CD14-positive monocyte (primary cell): ENCODE data around the gene POU2F1. TPM values are rescaled to one million over a fixed set of nuclear protein-coding genes. Genes with fewer than 3 reads are reported as not detected.

Experiments used
- DNase-seq, 3 donors: peaks; one replicate each; pipeline ENCODE4 v3.0.0-alpha.2; 2011 to 2022
- H2AFZ ChIP-seq: 2 replicates; pipeline ENCODE4 v1.6.0; 2012; ENCODE audit warnings: mild to moderate bottlenecking, low read depth, low read length, inconsistent platforms; ENCODE audit not compliant: insufficient read depth, poor library complexity, severe bottlenecking
- H3K27ac ChIP-seq, 2 donors: 1 replicate in 1 of 2; 2 replicates in 1 of 2; pipeline ENCODE4 v1.5.1; 2012 to 2013; ENCODE audit warnings: low read length in 2 of 2, control low read depth in 1 of 2, inconsistent platforms in 1 of 2, low read depth in 1 of 2, mild to moderate bottlenecking in 1 of 2
- H3K27me3 ChIP-seq, 2 donors: one replicate each; pipeline versions ENCODE4 v1.6.0 to v1.6.1; 2011 to 2013; ENCODE audit warnings: low read length in 2 of 2; ENCODE audit not compliant: control insufficient read depth in 2 of 2, insufficient read depth in 2 of 2
- H3K36me3 ChIP-seq, 2 donors: replicated peaks in 1 of 2; 1 replicate in 1 of 2; 2 replicates in 1 of 2; pipeline versions ENCODE4 v1.5.1 to v1.6.1; 2012 to 2013; ENCODE audit warnings: low read length in 2 of 2, control low read depth in 1 of 2, inconsistent platforms in 1 of 2, mild to moderate bottlenecking in 1 of 2; ENCODE audit not compliant: insufficient read depth in 2 of 2, control insufficient read depth in 1 of 2
- H3K4me1 ChIP-seq, 2 donors: 1 replicate in 1 of 2; 2 replicates in 1 of 2; pipeline versions ENCODE4 v1.5.1 to v1.6.1; 2012 to 2013; ENCODE audit warnings: low read length in 2 of 2, control low read depth in 1 of 2, inconsistent platforms in 1 of 2, mild to moderate bottlenecking in 1 of 2, moderate library complexity in 1 of 2; ENCODE audit not compliant: insufficient read depth in 2 of 2, control insufficient read depth in 1 of 2
- H3K4me2 ChIP-seq: replicated peaks from 2 replicates; pipeline ENCODE3; 2012; ENCODE audit warnings: low read length, moderate library complexity, mild to moderate bottlenecking; ENCODE audit not compliant: poor library complexity, severe bottlenecking; ENCODE audit errors: extremely low read depth
- H3K4me3 ChIP-seq, 3 experiments: fragments of 200-600 bp in 1 of 3; sonication (generic) in 1 of 3; replicated peaks in 1 of 3; 1 replicate in 2 of 3; 2 replicates in 1 of 3; pipeline ENCODE4 v1.5.1; 2011 to 2013; ENCODE audit warnings: low read length in 3 of 3, mild to moderate bottlenecking in 3 of 3, control low read depth in 2 of 3, low read depth in 2 of 3, inconsistent platforms in 1 of 3, moderate library complexity in 1 of 3
- H3K79me2 ChIP-seq: 2 replicates; pipeline ENCODE4 v1.6.0; 2012; ENCODE audit warnings: mild to moderate bottlenecking, control low read depth, inconsistent platforms, low read length, moderate library complexity; ENCODE audit not compliant: insufficient read depth
- H3K9ac ChIP-seq: 2 replicates; pipeline ENCODE4 v1.6.0; 2017; ENCODE audit warnings: low read length, mild to moderate bottlenecking; ENCODE audit not compliant: insufficient read depth, poor library complexity, severe bottlenecking
- H3K9me3 ChIP-seq, 2 donors: replicated peaks in 1 of 2; 1 replicate in 1 of 2; 2 replicates in 1 of 2; pipeline versions ENCODE4 v1.5.1 to v1.6.1; 2012 to 2013; ENCODE audit warnings: low read length in 2 of 2, control low read depth in 1 of 2; ENCODE audit not compliant: control insufficient read depth in 1 of 2, insufficient read depth in 1 of 2
- H4K20me1 ChIP-seq: 2 replicates; pipeline ENCODE4 v1.6.0; 2012; ENCODE audit warnings: mild to moderate bottlenecking, low read length, control low read depth, moderate library complexity; ENCODE audit not compliant: insufficient read depth
- H3K27ac Mint-ChIP-seq, 7 donors: one replicate each; pipeline ENCODE4 v1.8.0; 2020; ENCODE audit warnings: mild to moderate bottlenecking in 7 of 7, mixed read lengths in 7 of 7, moderate library complexity in 6 of 7, inconsistent platforms in 2 of 7
- H3K27me3 Mint-ChIP-seq, 3 donors: one replicate each; pipeline ENCODE4 v1.8.0; 2021 to 2022; ENCODE audit warnings: low read depth in 3 of 3, mild to moderate bottlenecking in 3 of 3, mixed read lengths in 3 of 3, moderate library complexity in 3 of 3, inconsistent platforms in 1 of 3
- H3K36me3 Mint-ChIP-seq, 2 donors: one replicate each; pipeline ENCODE4 v1.8.0; 2020; ENCODE audit warnings: mixed read lengths in 2 of 2, inconsistent platforms in 1 of 2, mild to moderate bottlenecking in 1 of 2
- H3K4me1 Mint-ChIP-seq: one replicate; pipeline ENCODE4 v1.8.0; 2020; ENCODE audit warnings: mild to moderate bottlenecking, mixed read lengths
- H3K4me3 Mint-ChIP-seq, 2 donors: one replicate each; pipeline ENCODE4 v1.8.0; 2020; ENCODE audit warnings: mild to moderate bottlenecking in 2 of 2, mixed read lengths in 2 of 2, moderate library complexity in 1 of 2
- H3K9me3 Mint-ChIP-seq, 7 donors: one replicate each; pipeline ENCODE4 v1.8.0; 2020 to 2022; ENCODE audit warnings: mixed read lengths in 7 of 7, mild to moderate bottlenecking in 6 of 7, moderate library complexity in 6 of 7, inconsistent platforms in 2 of 7
- WGBS: methylation state at CpG from one replicate; pipeline ENCODE4 v1.1.5; 2013; ENCODE audit warnings: missing lambda C conversion rate; ENCODE audit not compliant: insufficient coverage; 5-methylcytosine and 5-hydroxymethylcytosine counted together
- intact Hi-C, 2 donors: fragments of 100-400 bp; cut with micrococcal nuclease; formaldehyde crosslinking; loops; one replicate each; pipeline versions ENCODE4 v1.15.0 to v1.15.1; 2023
- polyA plus RNA-seq, 3 donors: library from polyadenylated mRNA; depleted of rRNA in 1 of 3; unstranded in 2 of 3; stranded (reverse) in 1 of 3; fragments of 300-500 nt in 2 of 3; fragments of >200 nt in 1 of 3; fragmentation: Illumina TruSeq in 2 of 3; gene quantifications; 1 replicate in 2 of 3; 2 replicates in 1 of 3; pipeline ENCODE4 v1.2.3, GENCODE V29; 2012 to 2021
- TF ChIP-seq, protein P1 (sequence below): fragments of 200-600 bp; IDR thresholded peaks from one replicate; pipeline ENCODE4 v1.8.0; 2022; ENCODE audit warnings: antibody characterized with exemption, mild to moderate bottlenecking

POU2F1 gene
- polyA plus RNA-seq, 3 donors, result 2.3 to 4.2 (median 3.9) TPM

DNA sequence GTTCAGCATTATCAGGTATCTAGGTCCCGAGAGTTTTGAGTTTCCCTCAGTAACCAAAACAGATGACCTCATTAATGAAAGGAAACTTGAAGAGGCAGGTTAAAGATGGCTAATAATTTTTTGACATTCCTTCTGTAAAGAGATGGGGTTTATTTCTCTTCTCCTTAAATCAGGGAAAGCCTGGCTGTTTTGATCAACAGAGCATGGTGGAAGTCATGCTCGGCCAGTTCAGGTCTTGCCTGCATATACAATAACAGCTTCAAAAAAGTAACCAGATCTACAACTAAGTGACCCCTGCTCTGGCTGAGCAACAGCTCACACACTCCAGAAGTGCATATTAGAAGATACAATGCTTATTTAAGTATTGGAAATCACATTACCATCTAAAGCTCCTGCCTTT, 36.6 kb upstream of the POU2F1 start:
- Histone ChIP-seq H4K20me1 (no peaks in the 10 kb centered on the region), H3K4me2 (no peak overlapping the region), H3K27me3 (no peaks in the 10 kb centered on the region), H3K27ac (no peak overlapping the region), H3K9me3 (no peaks in the 10 kb centered on the region), H3K4me1 (no peaks in the 10 kb centered on the region), H3K4me3 (no peak overlapping the region), H3K79me2 (no peaks in the 10 kb centered on the region), H3K36me3 (no peaks in the 10 kb centered on the region), H2AFZ (no peak overlapping the region), H3K9ac (no peak overlapping the region)
- Mint-ChIP-seq H3K27me3 (peaks cover 0 to 3% (median 1%) of the 10 kb centered on the region in 3 donors), H3K4me3 (no peak overlapping the region), H3K36me3 (no peaks in the 10 kb centered on the region), H3K4me1 (no peaks in the 10 kb centered on the region), H3K9me3 (peaks cover 0 to 2% (median 0%) of the 10 kb centered on the region in 7 donors), H3K27ac (no peak overlapping the region)
- TF ChIP-seq, protein P1, sequence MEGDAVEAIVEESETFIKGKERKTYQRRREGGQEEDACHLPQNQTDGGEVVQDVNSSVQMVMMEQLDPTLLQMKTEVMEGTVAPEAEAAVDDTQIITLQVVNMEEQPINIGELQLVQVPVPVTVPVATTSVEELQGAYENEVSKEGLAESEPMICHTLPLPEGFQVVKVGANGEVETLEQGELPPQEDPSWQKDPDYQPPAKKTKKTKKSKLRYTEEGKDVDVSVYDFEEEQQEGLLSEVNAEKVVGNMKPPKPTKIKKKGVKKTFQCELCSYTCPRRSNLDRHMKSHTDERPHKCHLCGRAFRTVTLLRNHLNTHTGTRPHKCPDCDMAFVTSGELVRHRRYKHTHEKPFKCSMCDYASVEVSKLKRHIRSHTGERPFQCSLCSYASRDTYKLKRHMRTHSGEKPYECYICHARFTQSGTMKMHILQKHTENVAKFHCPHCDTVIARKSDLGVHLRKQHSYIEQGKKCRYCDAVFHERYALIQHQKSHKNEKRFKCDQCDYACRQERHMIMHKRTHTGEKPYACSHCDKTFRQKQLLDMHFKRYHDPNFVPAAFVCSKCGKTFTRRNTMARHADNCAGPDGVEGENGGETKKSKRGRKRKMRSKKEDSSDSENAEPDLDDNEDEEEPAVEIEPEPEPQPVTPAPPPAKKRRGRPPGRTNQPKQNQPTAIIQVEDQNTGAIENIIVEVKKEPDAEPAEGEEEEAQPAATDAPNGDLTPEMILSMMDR, result no peak
- WGBS, result no CpG with 5 or more reads among the region's 2 CpGs
- DNase-seq, result no peak
- intact Hi-C loops, result no loop called here

DNA sequence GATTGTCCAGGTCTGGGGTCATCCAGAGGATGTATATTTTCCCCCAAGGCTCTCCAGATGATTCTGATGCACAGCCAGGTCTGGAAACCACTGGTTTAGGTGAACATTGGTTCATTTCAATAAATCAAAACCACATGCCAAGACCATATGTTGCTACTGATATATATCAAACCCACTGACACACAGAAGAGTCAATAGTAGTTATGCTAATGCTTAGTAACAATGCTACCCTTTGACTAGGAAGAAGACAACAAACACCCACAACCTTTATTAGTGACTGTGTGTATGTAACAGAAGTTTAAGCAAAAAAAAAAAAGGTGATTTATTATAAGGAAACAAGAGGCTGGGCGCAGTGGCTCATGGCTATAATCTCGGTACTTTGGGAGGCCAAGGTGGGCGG, 35.6 kb upstream of the POU2F1 start:
- Histone ChIP-seq H3K79me2 (no peaks in the 10 kb centered on the region), H3K4me3 (no peak overlapping the region), H3K27me3 (no peaks in the 10 kb centered on the region), H3K4me1 (no peaks in the 10 kb centered on the region), H3K9me3 (no peaks in the 10 kb centered on the region), H4K20me1 (no peaks in the 10 kb centered on the region), H3K4me2 (no peak overlapping the region), H3K27ac (no peak overlapping the region), H3K9ac (no peak overlapping the region), H3K36me3 (no peaks in the 10 kb centered on the region), H2AFZ (no peak overlapping the region)
- no peak for DNase-seq
- Mint-ChIP-seq H3K9me3 (peaks cover 0 to 1% (median 0%) of the 10 kb centered on the region in 7 donors), H3K27ac (no peak overlapping the region), H3K4me3 (no peak overlapping the region), H3K4me1 (no peaks in the 10 kb centered on the region), H3K27me3 (peaks cover 0 to 2% (median 1%) of the 10 kb centered on the region in 3 donors), H3K36me3 (no peaks in the 10 kb centered on the region)
- 75% methylated on average over 2 of the region's 3 CpGs for WGBS
- intact Hi-C loops, result no loop called here
- TF ChIP-seq, protein P1, result no peak
